Lower leg skin (tissue), 4 donors: Measurements from ENCODE around the gene CYTH1. TPM values are rescaled to one million over a fixed set of nuclear protein-coding genes. Genes with fewer than 3 reads are reported as not detected.

Experiments used
- DNase-seq, 2 donors: peaks; one replicate each; pipeline ENCODE4 v3.0.0-alpha.2; 2019; ENCODE audit warnings: low spot score in 2 of 2
- H3K4me3 ChIP-seq: fragments of 200-600 bp; sonication (generic); 2 replicates; pipeline ENCODE4 v1.5.1; 2017; ENCODE audit warnings: mild to moderate bottlenecking, low read depth; ENCODE audit not compliant: poor library complexity, severe bottlenecking
- CTCF ChIP-seq, 3 donors: fragments of 450-650 bp; IDR thresholded peaks; one replicate each; pipeline ENCODE4 v1.5.1; 2016; ENCODE audit warnings: antibody characterized with exemption in 3 of 3, mild to moderate bottlenecking in 3 of 3, moderate library complexity in 2 of 3
- POLR2A ChIP-seq, 2 donors: fragments of 450-650 bp; IDR thresholded peaks; one replicate each; pipeline ENCODE4 v1.6.1; 2016 to 2017; ENCODE audit warnings: antibody characterized with exemption in 2 of 2, mild to moderate bottlenecking in 1 of 2, moderate library complexity in 1 of 2
- WGBS, 2 donors: methylation state at CpG; one replicate each; pipeline ENCODE4 v1.1.5; 2018; 5-methylcytosine and 5-hydroxymethylcytosine counted together
- intact Hi-C: fragments of 100-400 bp; cut with DNase I; formaldehyde crosslinking; loops from one replicate; pipeline ENCODE4 v1.15.0; 2023; ENCODE audit warnings: low total_unique reads
- total RNA-seq, 4 donors: library from RNA; depleted of rRNA; stranded (reverse); fragments of >200 nt; gene quantifications; one replicate each; pipeline ENCODE4 v1.1.0, GENCODE V29; 2016

The CYTH1 gene
- total RNA-seq, 4 donors from 2014 or later = 53.7 to 79.4 (median 63.9) TPM

- DNase-seq = no peak
- no peak overlapping the region for H3K4me3 ChIP-seq
- TF ChIP-seq CTCF (IDR thresholded peaks at IDR 0.05) (no peak), POLR2A (IDR thresholded peaks at IDR 0.05) (no peak)
- intact Hi-C loops = no loop called here
- WGBS, 2 donors = 87 to 93% methylated on average over 15 of the region's 15 CpGs
Measured at GRCh38 chr17:78675836-78676235, 106.2 kb downstream of the CYTH1 start.

GRCh38 chr17:78675316-78675616 is 106.8 kb downstream of the CYTH1 start:
- no peak overlapping the region for H3K4me3 ChIP-seq
- 88 to 93% methylated on average over 14 of the region's 17 CpGs for WGBS, 2 donors
- DNase-seq = no peak
- intact Hi-C loops = no loop called here
- no peak for TF ChIP-seq POLR2A (IDR thresholded peaks at IDR 0.05)
- TF ChIP-seq CTCF (IDR thresholded peaks at IDR 0.05) = no peak

- H3K4me3 ChIP-seq = no peak overlapping the region
- WGBS, 2 donors = 79% methylated on average over 22 to 28 of the region's 28 CpGs
- TF ChIP-seq CTCF (IDR thresholded peaks at IDR 0.05) (no peak), POLR2A (IDR thresholded peaks at IDR 0.05) (no peak)
- no peak for DNase-seq
- intact Hi-C loops = no loop called here
Measured at GRCh38 chr17:78674595-78675315, 107.3 kb downstream of the CYTH1 start.

- TF ChIP-seq POLR2A (IDR thresholded peaks at IDR 0.05) (no peak), CTCF (IDR thresholded peaks at IDR 0.05) (no peak)
- no peak overlapping the region for H3K4me3 ChIP-seq
- WGBS, 2 donors = 58 to 69% methylated on average over 5 of the region's 5 CpGs
- intact Hi-C loops = no loop called here
- no peak for DNase-seq
Measured at GRCh38 chr17:78674156-78674555, 107.9 kb downstream of the CYTH1 start.

- intact Hi-C loops = no loop called here
- WGBS, 2 donors = 82 to 88% methylated on average over 7 of the region's 7 CpGs
- no peak overlapping the region for H3K4me3 ChIP-seq
- DNase-seq = no peak
- no peak for TF ChIP-seq POLR2A (IDR thresholded peaks at IDR 0.05)
- no peak for TF ChIP-seq CTCF (IDR thresholded peaks at IDR 0.05)
Measured at GRCh38 chr17:78673395-78673794, 108.7 kb downstream of the CYTH1 start.

GRCh38 chr17:78672871-78673371 is 109.2 kb downstream of the CYTH1 start:
- intact Hi-C loops = no loop called here
- no peak overlapping the region for H3K4me3 ChIP-seq
- no peak for DNase-seq
- WGBS, 2 donors = 45 to 55% methylated on average over 5 of the region's 5 CpGs
- no peak for TF ChIP-seq CTCF (IDR thresholded peaks at IDR 0.05)
- no peak for TF ChIP-seq POLR2A (IDR thresholded peaks at IDR 0.05)
